Stomach (tissue), 9 donors: ENCODE results near the gene TCTN1. TPM values are rescaled to one million over a fixed set of nuclear protein-coding genes. Genes with fewer than 3 reads are reported as not detected.

ENCODE experiments used
- DNase-seq, 2 donors: peaks; one replicate each; pipeline versions ENCODE4 v3.0.0 to v3.0.0-alpha.2; 2013 to 2019
- H3K27ac ChIP-seq, 5 donors: fragments of 200-600 bp in 4 of 5; sonication (generic) in 4 of 5; one replicate each; pipeline ENCODE4 v1.5.1; 2013 to 2019; ENCODE audit warnings: mild to moderate bottlenecking in 1 of 5, moderate library complexity in 1 of 5
- H3K27me3 ChIP-seq, 3 donors: fragments of 200-600 bp; sonication (generic); one replicate each; pipeline ENCODE4 v1.5.1; 2017 to 2019; ENCODE audit warnings: mixed run types in 1 of 3
- H3K36me3 ChIP-seq, 4 donors: fragments of 200-600 bp; sonication (generic); 1 replicate in 3 of 4; 2 replicates in 1 of 4; pipeline ENCODE4 v1.5.1; 2016 to 2019
- H3K4me1 ChIP-seq, 4 donors: fragments of 200-600 bp; sonication (generic); one replicate each; pipeline ENCODE4 v1.5.1; 2016 to 2019
- H3K4me3 ChIP-seq, 4 donors: fragments of 200-600 bp; sonication (generic) in 3 of 4; one replicate each; pipeline ENCODE4 v1.5.1; 2016 to 2019; ENCODE audit warnings: mild to moderate bottlenecking in 1 of 4
- H3K9me3 ChIP-seq, 4 donors: fragments of 200-600 bp; sonication (generic); one replicate each; pipeline ENCODE4 v1.5.1; 2016 to 2019
- EP300 ChIP-seq: sonication (generic); formaldehyde crosslinking; IDR thresholded peaks from one replicate; pipeline ENCODE4 v1.6.1; 2017; ENCODE audit warnings: antibody characterized with exemption
- POLR2A ChIP-seq, 4 donors: fragments of 450-650 bp; IDR thresholded peaks; one replicate each; pipeline ENCODE4 v1.6.1; 2016; ENCODE audit warnings: antibody characterized with exemption in 4 of 4, control low read depth in 2 of 4, mild to moderate bottlenecking in 1 of 4, moderate library complexity in 1 of 4
- POLR2AphosphoS5 ChIP-seq, 3 donors: sonication (generic); formaldehyde crosslinking; IDR thresholded peaks; one replicate each; pipeline ENCODE4 v1.6.1; 2016; ENCODE audit warnings: antibody characterized with exemption in 3 of 3
- WGBS, 5 donors: extraction: QIAGEN DNeasy Blood & Tissue Kit in 3 of 5; methylation state at CpG; one replicate each; pipeline versions ENCODE4 v1.1.5 to v1.1.7; 2013 to 2018; 5-methylcytosine and 5-hydroxymethylcytosine counted together
- intact Hi-C: fragments of 100-400 bp; cut with DNase I; formaldehyde crosslinking; loops from one replicate; pipeline ENCODE4 v1.15.1; 2023; ENCODE audit warnings: low total_unique reads
- polyA plus RNA-seq, 3 donors: library from polyadenylated mRNA; stranded (reverse); fragments of 200-250 nt; gene quantifications; one replicate each; pipeline ENCODE4 v1.2.3, GENCODE V29; 2013
- total RNA-seq, 5 donors: library from RNA; depleted of rRNA; stranded (reverse); fragments of >200 nt; gene quantifications; one replicate each; pipeline versions ENCODE4 v1.1.0 to v1.2.3, GENCODE V29; 2014 to 2016
- TF ChIP-seq, protein P1 (sequence below), 7 experiments: fragments of 450-650 bp in 4 of 7; fragments of 200-600 bp in 3 of 7; sonication (generic) in 3 of 7; IDR thresholded peaks; one replicate each; pipeline ENCODE4 v1.5.1; 2016 to 2019; ENCODE audit warnings: antibody characterized with exemption in 7 of 7, control low read depth in 2 of 7, mild to moderate bottlenecking in 1 of 7
- donor health status: healthy with polysubstance abuse.
- donor health status: Bipolar disorder and iron deficiency.
- donor health status: healthy.

Gene TCTN1
- total and polyA plus RNA-seq, 8 donors: 5.3 to 60.0 (median 13.9) TPM

DNA sequence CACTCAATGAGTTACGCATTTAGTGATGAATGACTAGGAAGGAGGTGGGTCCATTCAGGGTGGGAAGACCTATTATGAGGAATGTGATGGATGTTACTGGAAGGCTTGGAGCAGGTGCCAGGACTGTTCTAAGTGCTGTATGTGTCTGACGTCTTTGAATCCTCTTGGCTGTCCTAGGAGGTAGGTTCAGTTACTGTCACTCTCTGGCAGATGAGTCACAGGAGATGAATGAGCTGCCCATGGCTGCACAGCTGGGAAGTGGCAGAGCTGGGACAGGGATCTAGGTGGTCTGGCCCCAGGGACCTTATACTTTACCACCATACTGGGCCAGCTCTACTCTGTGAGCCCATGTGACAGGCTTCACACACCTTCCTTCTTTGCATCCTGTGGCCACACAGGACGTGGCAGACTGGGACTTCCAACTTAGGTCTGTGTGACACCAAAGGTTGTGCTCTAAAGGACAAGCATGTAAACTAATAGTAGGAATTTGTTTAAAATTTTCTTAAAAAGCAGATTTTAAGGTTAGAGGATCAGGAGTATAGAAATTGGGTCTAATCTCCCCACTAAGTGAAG lies 24.0 kb downstream of the TCTN1 start:
- H3K9me3 ChIP-seq: no peaks in the 10 kb centered on the region
- TF ChIP-seq, protein P1, sequence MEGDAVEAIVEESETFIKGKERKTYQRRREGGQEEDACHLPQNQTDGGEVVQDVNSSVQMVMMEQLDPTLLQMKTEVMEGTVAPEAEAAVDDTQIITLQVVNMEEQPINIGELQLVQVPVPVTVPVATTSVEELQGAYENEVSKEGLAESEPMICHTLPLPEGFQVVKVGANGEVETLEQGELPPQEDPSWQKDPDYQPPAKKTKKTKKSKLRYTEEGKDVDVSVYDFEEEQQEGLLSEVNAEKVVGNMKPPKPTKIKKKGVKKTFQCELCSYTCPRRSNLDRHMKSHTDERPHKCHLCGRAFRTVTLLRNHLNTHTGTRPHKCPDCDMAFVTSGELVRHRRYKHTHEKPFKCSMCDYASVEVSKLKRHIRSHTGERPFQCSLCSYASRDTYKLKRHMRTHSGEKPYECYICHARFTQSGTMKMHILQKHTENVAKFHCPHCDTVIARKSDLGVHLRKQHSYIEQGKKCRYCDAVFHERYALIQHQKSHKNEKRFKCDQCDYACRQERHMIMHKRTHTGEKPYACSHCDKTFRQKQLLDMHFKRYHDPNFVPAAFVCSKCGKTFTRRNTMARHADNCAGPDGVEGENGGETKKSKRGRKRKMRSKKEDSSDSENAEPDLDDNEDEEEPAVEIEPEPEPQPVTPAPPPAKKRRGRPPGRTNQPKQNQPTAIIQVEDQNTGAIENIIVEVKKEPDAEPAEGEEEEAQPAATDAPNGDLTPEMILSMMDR (IDR thresholded peaks at IDR 0.05): no peak
- TF ChIP-seq POLR2A (IDR thresholded peaks at IDR 0.05) (no peak), EP300 (no peak), POLR2AphosphoS5 (IDR thresholded peaks at IDR 0.05) (no peak)
- DNase-seq: no peak
- no peaks in the 10 kb centered on the region for H3K27me3 ChIP-seq
- peaks cover 0 to 31% (median 11%) of the 10 kb centered on the region in 4 donors for H3K4me1 ChIP-seq
- peaks cover 0 to 38% (median 10%) of the 10 kb centered on the region in 4 donors for H3K36me3 ChIP-seq
- H3K4me3 ChIP-seq: no peak overlapping the region
- 67 to 87% (median 80%) methylated on average over 3 of the region's 3 CpGs for WGBS, 5 donors
- no peak overlapping the region for H3K27ac ChIP-seq
- intact Hi-C loops: no loop called here

DNA sequence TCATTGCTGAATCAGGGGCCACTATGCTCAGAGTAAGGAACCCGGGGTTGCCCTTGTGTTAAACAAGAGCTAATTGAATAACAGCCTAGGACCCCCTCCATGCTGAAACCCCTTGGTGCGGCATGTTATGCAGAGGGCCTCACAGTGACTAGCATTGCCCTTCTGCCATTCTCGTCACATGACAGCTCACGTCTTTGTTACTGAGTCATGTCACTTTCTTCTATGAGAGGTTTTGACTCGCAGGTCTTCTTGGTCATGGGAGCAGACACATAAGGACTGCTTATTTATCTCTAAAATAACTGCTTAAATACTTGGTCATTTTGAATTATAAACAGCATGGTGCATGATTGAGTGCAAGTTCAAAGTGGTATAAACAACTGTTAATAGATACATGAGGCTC lies 24.9 kb downstream of the TCTN1 start:
- no peaks in the 10 kb centered on the region for H3K27me3 ChIP-seq
- peak overlapping the region in 4 of 5 donors; percentile 10 to 55 (median 34) for H3K27ac ChIP-seq
- intact Hi-C loops: no loop called here
- WGBS, 5 donors: 75 to 95% (median 84%) methylated on average over 5 of the region's 5 CpGs
- TF ChIP-seq POLR2AphosphoS5 (IDR thresholded peaks at IDR 0.05) (no peak), EP300 (no peak), POLR2A (IDR thresholded peaks at IDR 0.05) (no peak)
- H3K4me1 ChIP-seq: peaks cover 0 to 31% (median 11%) of the 10 kb centered on the region in 4 donors
- H3K9me3 ChIP-seq: no peaks in the 10 kb centered on the region
- peaks cover 0 to 31% (median 4%) of the 10 kb centered on the region in 4 donors for H3K36me3 ChIP-seq
- no peak overlapping the region for H3K4me3 ChIP-seq
- DNase-seq: no peak

DNA sequence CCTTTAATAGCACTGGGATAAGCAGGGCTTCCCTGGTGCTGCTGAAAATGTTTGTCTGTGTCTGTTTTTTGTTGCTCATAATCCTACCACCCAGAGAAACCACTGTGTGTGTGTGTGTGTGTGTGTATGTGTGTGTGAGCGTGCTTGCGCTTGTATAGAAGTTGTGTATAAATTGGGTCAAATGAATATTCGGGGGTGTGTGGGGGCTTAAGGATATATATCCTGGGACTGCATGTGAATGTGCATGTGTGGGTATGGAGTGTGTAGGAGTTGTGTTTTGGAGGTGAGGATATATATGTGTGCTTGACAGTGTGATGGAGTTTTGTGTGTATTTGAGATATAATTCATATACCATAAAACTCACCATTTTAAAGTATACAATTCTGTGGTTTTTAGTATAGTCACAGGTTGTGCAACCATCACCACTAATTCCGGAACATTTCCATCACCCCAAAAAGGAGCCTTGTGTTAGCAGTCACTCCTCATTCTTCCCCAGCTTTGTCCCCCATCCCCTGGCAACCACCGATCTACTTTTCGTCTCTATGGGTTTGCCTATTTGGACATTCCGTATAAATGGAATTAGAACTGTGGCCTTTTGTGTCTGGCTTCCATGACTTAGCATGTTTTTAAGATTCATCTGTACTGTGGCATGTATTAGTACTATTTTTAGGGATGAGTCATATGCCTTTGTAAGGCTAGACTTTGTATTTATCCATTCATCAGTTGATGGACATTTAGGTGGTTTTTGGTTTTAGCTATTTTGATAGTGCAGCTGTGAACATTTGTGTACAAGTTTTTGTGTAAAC lies 25.6 kb downstream of the TCTN1 start:
- H3K27ac ChIP-seq: peak overlapping the region in 3 of 5 donors; percentile 21 to 55 (median 50)
- 76 to 83% (median 82%) methylated on average over 7 of the region's 7 CpGs for WGBS, 5 donors
- H3K4me1 ChIP-seq: peaks cover 0 to 31% (median 11%) of the 10 kb centered on the region in 4 donors
- no peaks in the 10 kb centered on the region for H3K27me3 ChIP-seq
- no peaks in the 10 kb centered on the region for H3K9me3 ChIP-seq
- intact Hi-C loops: no loop called here
- peaks cover 0 to 30% (median 4%) of the 10 kb centered on the region in 4 donors for H3K36me3 ChIP-seq
- H3K4me3 ChIP-seq: no peak overlapping the region
- TF ChIP-seq, protein P1 (IDR thresholded peaks at IDR 0.05): no peak
- peak in 1 of 3 donors; percentile 9 for TF ChIP-seq POLR2AphosphoS5 (IDR thresholded peaks at IDR 0.05)
- DNase-seq: no peak

DNA sequence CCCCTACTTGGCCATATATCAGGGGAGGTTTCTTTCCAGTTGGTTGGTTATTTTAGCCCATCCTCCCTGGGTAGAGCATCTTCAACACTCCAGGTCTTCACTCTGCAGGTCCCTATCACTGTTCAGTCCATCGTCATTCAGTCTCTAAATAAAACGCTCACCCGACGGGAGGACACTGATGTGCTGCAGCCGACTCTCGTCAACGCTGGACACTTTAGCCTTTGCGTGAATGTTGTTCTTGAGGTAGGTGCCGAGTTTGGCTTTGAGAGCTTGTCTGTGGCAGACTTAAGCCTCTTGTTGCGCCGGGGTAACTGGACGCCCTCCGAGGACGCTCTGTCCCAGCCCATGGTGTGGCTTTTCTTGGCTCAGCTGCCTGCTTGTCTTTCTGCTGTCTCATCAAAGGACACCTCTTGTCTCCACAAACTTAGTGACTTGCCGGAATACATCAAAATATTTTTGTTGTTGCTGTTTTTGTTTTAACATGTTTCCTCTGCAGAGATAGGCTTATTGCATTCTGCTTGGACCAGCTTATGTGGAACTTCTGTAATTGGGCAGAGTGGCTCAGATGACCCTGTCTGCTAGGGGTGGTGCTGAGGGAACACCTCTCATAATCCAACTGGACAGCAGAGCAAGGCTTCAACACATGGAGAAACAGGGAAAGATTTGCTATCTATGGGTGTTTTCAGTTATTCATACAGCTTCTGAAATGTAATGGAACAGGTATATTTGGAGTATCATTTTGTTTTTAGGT lies 26.5 kb downstream of the TCTN1 start:
- H3K9me3 ChIP-seq: no peaks in the 10 kb centered on the region
- intact Hi-C loops: no loop called here
- H3K36me3 ChIP-seq: peaks cover 0 to 32% (median 3%) of the 10 kb centered on the region in 4 donors
- H3K4me3 ChIP-seq: no peak overlapping the region
- H3K27me3 ChIP-seq: no peaks in the 10 kb centered on the region
- WGBS, 5 donors: 80 to 96% (median 89%) methylated on average over 15 of the region's 15 CpGs
- DNase-seq: no peak
- TF ChIP-seq POLR2AphosphoS5 (IDR thresholded peaks at IDR 0.05): peak in 2 of 3 donors; percentile 11 to 19
- TF ChIP-seq EP300: no peak
- H3K4me1 ChIP-seq: peaks cover 0 to 31% (median 11%) of the 10 kb centered on the region in 4 donors
- H3K27ac ChIP-seq: peak overlapping the region in 2 of 5 donors; percentile 50 to 55

DNA sequence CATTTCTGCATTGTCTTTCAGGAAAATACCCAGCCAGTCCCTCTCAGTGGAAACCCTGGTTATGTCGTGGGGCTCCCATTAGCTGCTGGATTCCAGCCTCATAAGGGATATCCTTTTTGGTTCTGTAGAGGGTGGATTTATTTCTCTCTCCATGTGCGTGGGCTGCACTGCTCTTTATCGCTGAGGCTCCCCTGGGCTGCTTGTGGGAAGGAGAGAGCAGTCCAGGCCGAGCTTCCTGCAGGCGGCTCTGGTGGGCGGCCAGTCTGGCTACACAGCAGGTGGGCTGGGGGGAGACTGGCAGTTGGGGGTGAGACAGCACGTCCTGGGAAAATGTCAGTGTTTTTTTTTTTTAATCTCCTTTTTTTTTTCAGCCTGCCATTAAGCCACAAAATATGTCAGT lies 27.6 kb downstream of the TCTN1 start:
- intact Hi-C loops: no loop called here
- TF ChIP-seq POLR2AphosphoS5 (IDR thresholded peaks at IDR 0.05): no peak
- no peak for TF ChIP-seq EP300
- TF ChIP-seq, protein P1 (IDR thresholded peaks at IDR 0.05): no peak
- no peak for TF ChIP-seq POLR2A (IDR thresholded peaks at IDR 0.05)
- Histone ChIP-seq H3K27ac (peak overlapping the region in 3 of 5 donors; percentile 22 to 50 (median 23)), H3K4me1 (peaks cover 0 to 31% (median 11%) of the 10 kb centered on the region in 4 donors), H3K27me3 (no peaks in the 10 kb centered on the region), H3K4me3 (no peak overlapping the region), H3K9me3 (no peaks in the 10 kb centered on the region), H3K36me3 (peaks cover 0 to 32% (median 10%) of the 10 kb centered on the region in 4 donors)
- 55 to 79% (median 74%) methylated on average over 7 of the region's 7 CpGs for WGBS, 5 donors
- DNase-seq: peak in 1 of 2 donors; percentile 36
